SJCRH30 (cell line): ENCODE data around the gene TLE6. TPM values are rescaled to one million over a fixed set of nuclear protein-coding genes. Genes with fewer than 3 reads are reported as not detected.
"Not testable (repeated sequence)": the region's sequence is repeated elsewhere in the genome, so short reads cannot be mapped to it uniquely, and the experiment has no call there.

Experiments used
- DNase-seq, 2 experiments: peaks; one replicate each; pipeline ENCODE4 v3.0.0-alpha.2; 2015 to 2020
- H3K27ac ChIP-seq: fragments of 250-450 bp; sonication (Bioruptor Pico); 2 replicates; pipeline ENCODE4 v1.5.1; 2020; ENCODE audit warnings: mild to moderate bottlenecking, moderate library complexity
- H3K27me3 ChIP-seq: fragments of 250-450 bp; sonication (Bioruptor Pico); 2 replicates; pipeline ENCODE4 v1.5.1; 2020; ENCODE audit warnings: mild to moderate bottlenecking, moderate library complexity
- H3K36me3 ChIP-seq: fragments of 250-450 bp; sonication (Bioruptor Pico); 2 replicates; pipeline ENCODE4 v1.5.1; 2020; ENCODE audit warnings: mild to moderate bottlenecking, moderate library complexity
- H3K4me1 ChIP-seq: fragments of 250-450 bp; sonication (Bioruptor Pico); 2 replicates; pipeline ENCODE4 v1.5.1; 2020; ENCODE audit warnings: mild to moderate bottlenecking, moderate library complexity
- H3K4me3 ChIP-seq: fragments of 250-450 bp; sonication (Bioruptor Pico); 2 replicates; pipeline ENCODE4 v1.5.1; 2020; ENCODE audit warnings: mild to moderate bottlenecking, moderate library complexity
- H3K9me3 ChIP-seq: fragments of 250-450 bp; sonication (Bioruptor Pico); replicated peaks from 2 replicates; pipeline ENCODE4 v1.5.1; 2020; ENCODE audit warnings: mild to moderate bottlenecking, moderate library complexity
- total RNA-seq: library from RNA; depleted of rRNA; stranded (reverse); fragments of >200 nt; shearing (Covaris generic); gene quantifications from 2 replicates; pipeline ENCODE4 v1.2.3, GENCODE V29; 2014

TLE6 gene
- total RNA-seq, 1 experiment from 2014 or later: 2.6 TPM

- Histone ChIP-seq H3K27ac (no peak overlapping the region), H3K4me1 (no peaks in the 10 kb centered on the region), H3K27me3 (no peaks in the 10 kb centered on the region), H3K4me3 (no peak overlapping the region), H3K9me3 (no peaks in the 10 kb centered on the region), H3K36me3 (no peaks in the 10 kb centered on the region)
- no peak for DNase-seq
These were observed 28.0 kb downstream of the TLE6 start for GRCh38 chr19:3005345-3005744.

GRCh38 chr19:3006075-3006767, 28.9 kb downstream of the TLE6 start:
- H3K4me3 ChIP-seq: no peak overlapping the region
- H3K4me1 ChIP-seq: no peaks in the 10 kb centered on the region
- no peaks in the 10 kb centered on the region for H3K9me3 ChIP-seq
- H3K36me3 ChIP-seq: no peaks in the 10 kb centered on the region
- H3K27ac ChIP-seq: no peak overlapping the region
- no peaks in the 10 kb centered on the region for H3K27me3 ChIP-seq
- DNase-seq: no peak

- Histone ChIP-seq H3K9me3 (no peaks in the 10 kb centered on the region), H3K4me3 (no peak overlapping the region), H3K4me1 (no peaks in the 10 kb centered on the region), H3K27ac (no peak overlapping the region), H3K36me3 (no peaks in the 10 kb centered on the region), H3K27me3 (no peaks in the 10 kb centered on the region)
- no peak for DNase-seq
These were observed 30.6 kb downstream of the TLE6 start for GRCh38 chr19:3007975-3008374.

GRCh38 chr19:3008994-3009393, 31.6 kb downstream of the TLE6 start:
- no peaks in the 10 kb centered on the region for H3K9me3 ChIP-seq
- no peak for DNase-seq
- no peak overlapping the region for H3K27ac ChIP-seq
- H3K36me3 ChIP-seq: no peaks in the 10 kb centered on the region
- no peak overlapping the region for H3K4me3 ChIP-seq
- H3K4me1 ChIP-seq: no peaks in the 10 kb centered on the region
- H3K27me3 ChIP-seq: no peaks in the 10 kb centered on the region

DNA sequence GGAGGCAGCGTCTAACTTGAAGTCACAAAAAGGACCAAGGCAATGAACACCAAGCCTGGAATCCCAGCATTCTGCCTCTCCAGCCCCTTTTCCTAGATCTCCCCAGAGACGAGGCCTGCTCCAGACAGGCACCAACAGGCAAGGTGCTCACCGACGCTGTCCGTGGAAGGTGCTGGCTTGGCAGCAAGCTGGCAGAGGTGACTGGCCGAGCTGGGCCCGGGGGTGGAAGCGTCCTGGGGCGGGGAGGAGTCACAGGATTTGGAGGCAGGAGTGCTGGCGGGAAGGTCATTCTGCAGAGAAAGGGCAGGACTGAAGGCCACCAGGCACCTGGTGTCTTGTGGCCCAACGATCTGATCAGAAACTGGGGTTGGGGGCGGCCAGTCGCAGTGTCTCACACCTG, 33.5 kb downstream of the TLE6 start:
- no peaks in the 10 kb centered on the region for H3K4me1 ChIP-seq
- no peaks in the 10 kb centered on the region for H3K9me3 ChIP-seq
- no peaks in the 10 kb centered on the region for H3K27me3 ChIP-seq
- no peaks in the 10 kb centered on the region for H3K36me3 ChIP-seq
- no peak for DNase-seq
- H3K4me3 ChIP-seq: no peak overlapping the region
- H3K27ac ChIP-seq: no peak overlapping the region

DNA sequence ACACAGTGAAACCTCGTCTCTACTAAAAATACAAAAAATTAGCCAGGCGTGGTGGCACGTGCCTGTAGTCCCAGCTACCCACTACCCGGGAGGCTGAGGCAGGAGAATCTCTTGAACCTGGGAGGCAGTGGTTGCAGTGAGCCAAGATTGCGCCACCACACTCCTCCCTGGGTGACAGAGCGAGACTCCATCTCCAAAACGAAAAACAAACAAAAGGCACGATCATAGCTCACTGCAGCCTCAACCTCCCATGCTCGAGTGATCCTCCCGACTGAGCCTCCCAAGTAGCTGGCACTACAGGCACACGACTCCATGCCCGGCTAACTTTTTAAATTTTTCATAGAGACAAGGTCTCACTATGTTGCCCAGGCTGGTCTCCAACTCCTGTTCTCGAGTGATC, 34.7 kb downstream of the TLE6 start:
- H3K4me3 ChIP-seq, H3K4me1 ChIP-seq, H3K9me3 ChIP-seq, DNase-seq, H3K36me3 ChIP-seq, H3K27me3 ChIP-seq, H3K27ac ChIP-seq: not testable (repeated sequence)

GRCh38 chr19:3012621-3013262, 35.4 kb downstream of the TLE6 start:
- no peak overlapping the region for H3K27ac ChIP-seq
- H3K27me3 ChIP-seq: no peaks in the 10 kb centered on the region
- DNase-seq: no peak
- no peak overlapping the region for H3K4me3 ChIP-seq
- H3K4me1 ChIP-seq: no peaks in the 10 kb centered on the region
- H3K36me3 ChIP-seq: no peaks in the 10 kb centered on the region
- no peaks in the 10 kb centered on the region for H3K9me3 ChIP-seq

DNA sequence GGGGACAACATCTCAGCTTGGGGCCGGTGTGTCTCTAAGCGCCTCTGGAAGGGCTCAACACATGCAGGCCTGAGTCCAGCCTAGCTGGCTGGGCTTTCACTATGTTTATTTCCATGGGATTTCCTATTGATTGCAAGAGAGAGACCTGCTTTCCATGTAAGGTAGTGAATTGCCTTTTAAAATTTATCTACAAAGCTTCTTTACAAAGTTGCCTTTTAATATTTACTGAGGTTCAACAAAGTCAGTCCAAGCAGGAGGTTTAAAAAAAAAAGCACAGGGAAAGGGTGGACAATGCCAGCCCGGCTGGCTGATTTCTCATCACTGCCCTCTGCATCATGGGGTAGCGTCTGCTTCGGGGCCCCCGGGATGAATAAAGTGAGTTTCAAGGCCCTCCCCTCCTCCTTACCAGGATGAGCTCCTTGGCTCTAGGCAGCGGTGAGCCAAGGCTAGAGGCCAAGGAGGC, 35.9 kb downstream of the TLE6 start:
- Histone ChIP-seq H3K4me1 (no peaks in the 10 kb centered on the region), H3K9me3 (no peaks in the 10 kb centered on the region), H3K27ac (no peak overlapping the region), H3K4me3 (no peak overlapping the region), H3K27me3 (no peaks in the 10 kb centered on the region), H3K36me3 (no peaks in the 10 kb centered on the region)
- DNase-seq: no peak

DNA sequence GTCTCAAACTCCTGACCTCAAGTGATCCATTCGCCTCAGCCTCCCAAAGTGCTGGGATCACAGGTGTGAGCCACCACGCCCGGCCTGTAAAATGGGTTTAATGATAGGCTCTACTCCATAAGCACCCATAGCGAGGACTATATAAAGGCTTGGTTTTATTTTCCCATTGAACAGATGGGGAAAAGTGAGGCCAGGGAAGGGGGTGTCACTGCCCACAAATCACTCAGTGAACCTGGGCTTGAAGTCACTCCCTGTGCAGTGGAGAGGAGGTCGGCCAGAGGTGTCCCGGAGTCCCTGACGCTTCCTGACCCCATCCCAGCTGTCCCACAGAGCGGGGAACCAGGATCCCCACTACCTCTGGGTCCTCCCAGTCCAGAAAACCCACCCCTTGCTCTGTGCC, 36.8 kb downstream of the TLE6 start:
- no peaks in the 10 kb centered on the region for H3K4me1 ChIP-seq

DNA sequence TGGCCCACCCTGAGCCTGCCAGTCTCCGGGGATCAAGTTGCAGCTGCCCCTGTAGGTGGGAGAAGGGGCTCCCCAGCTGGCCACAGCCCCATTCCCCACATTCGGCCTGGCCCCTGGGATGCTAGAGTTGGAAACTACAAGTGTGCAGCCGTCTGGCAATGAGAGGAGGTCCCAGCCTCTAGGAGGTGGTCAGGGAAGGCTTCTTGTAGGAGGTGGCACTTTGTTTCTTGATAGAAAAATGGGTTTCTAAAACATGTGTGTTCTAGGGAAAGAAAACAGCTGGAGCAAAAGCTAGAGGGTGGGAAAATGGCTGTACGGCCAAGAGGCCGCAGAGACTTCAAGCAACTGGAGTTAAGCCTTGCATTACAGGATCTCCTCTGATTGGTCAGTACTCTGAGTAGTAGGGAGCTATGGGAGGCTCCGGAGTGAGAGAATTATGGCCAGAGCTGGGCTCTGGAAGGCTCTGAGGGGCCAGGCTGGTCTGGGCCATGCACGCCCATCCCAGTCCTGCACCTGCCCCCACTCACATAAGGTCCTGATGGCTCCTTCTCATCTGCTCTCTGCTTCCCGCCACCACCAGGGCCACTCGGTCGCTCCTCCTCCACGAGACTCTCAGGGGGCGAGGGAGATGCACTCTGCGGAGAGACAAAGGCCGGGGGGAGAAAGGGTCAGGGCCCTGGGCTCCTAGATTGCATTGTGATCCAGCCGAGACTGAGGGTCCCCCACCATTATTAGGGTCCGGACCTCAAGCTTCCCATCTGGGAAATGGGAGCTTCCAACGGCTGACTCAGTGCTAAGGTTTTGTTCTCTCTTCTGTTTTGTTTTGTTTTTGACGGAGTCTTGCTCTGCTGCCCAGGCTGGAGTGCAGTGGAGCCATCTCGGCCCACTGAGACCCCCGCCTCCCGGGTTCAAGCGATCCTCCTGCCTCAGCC, 38.0 kb downstream of the TLE6 start:
- no peaks in the 10 kb centered on the region for H3K4me1 ChIP-seq
- H3K27ac ChIP-seq: no peak overlapping the region
- no peaks in the 10 kb centered on the region for H3K9me3 ChIP-seq
- no peak overlapping the region for H3K4me3 ChIP-seq
- no peaks in the 10 kb centered on the region for H3K27me3 ChIP-seq
- no peaks in the 10 kb centered on the region for H3K36me3 ChIP-seq
- DNase-seq: no peak

More for the DNA sequence above, 36.8 kb downstream of the TLE6 start:
- no peak for DNase-seq
- Histone ChIP-seq H3K27me3 (no peaks in the 10 kb centered on the region), H3K9me3 (no peaks in the 10 kb centered on the region), H3K27ac (no peak overlapping the region), H3K4me3 (no peak overlapping the region), H3K36me3 (no peaks in the 10 kb centered on the region)

DNA sequence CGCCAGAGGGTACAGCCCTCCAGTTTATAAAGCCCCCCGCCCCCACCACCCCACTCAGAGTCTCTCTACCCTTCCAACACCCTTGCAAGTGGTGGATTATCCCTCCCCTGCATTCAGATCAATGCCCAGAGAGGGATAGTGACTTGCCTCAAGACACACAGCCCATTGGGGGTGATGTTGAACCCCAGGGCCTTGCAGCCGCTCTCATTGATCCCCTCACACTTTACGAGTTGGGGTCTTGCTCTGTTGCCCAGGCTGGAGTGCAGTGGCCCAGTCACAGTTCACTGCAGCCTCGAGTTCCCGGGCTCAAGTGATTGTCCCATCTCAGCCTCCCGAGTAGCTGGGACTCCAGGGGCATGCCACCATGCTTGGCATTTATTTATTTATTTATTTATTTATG, 40.6 kb downstream of the TLE6 start:
- no peaks in the 10 kb centered on the region for H3K36me3 ChIP-seq
- no peaks in the 10 kb centered on the region for H3K4me1 ChIP-seq
- H3K9me3 ChIP-seq: no peaks in the 10 kb centered on the region
- no peak for DNase-seq
- H3K27me3 ChIP-seq: no peaks in the 10 kb centered on the region
- H3K27ac ChIP-seq: no peak overlapping the region
- H3K4me3 ChIP-seq: no peak overlapping the region

GRCh38 chr19:3019211-3019854, 42.0 kb downstream of the TLE6 start:
- H3K9me3 ChIP-seq: no peaks in the 10 kb centered on the region
- H3K27me3 ChIP-seq: no peaks in the 10 kb centered on the region
- H3K4me3 ChIP-seq: no peak overlapping the region
- no peak for DNase-seq
- H3K4me1 ChIP-seq: no peaks in the 10 kb centered on the region
- H3K36me3 ChIP-seq: no peaks in the 10 kb centered on the region
- no peak overlapping the region for H3K27ac ChIP-seq

GRCh38 chr19:3020321-3020960, 43.1 kb downstream of the TLE6 start:
- no peaks in the 10 kb centered on the region for H3K4me1 ChIP-seq
- H3K27me3 ChIP-seq: no peaks in the 10 kb centered on the region
- no peaks in the 10 kb centered on the region for H3K9me3 ChIP-seq
- no peaks in the 10 kb centered on the region for H3K36me3 ChIP-seq
- no peak overlapping the region for H3K27ac ChIP-seq
- no peak for DNase-seq
- H3K4me3 ChIP-seq: no peak overlapping the region

- no peaks in the 10 kb centered on the region for H3K36me3 ChIP-seq
- H3K9me3 ChIP-seq: no peaks in the 10 kb centered on the region
- no peak overlapping the region for H3K27ac ChIP-seq
- no peak for DNase-seq
- H3K4me3 ChIP-seq: no peak overlapping the region
- no peaks in the 10 kb centered on the region for H3K4me1 ChIP-seq
- peaks cover 3% of the 10 kb centered on the region for H3K27me3 ChIP-seq
These were observed 47.1 kb downstream of the TLE6 start for GRCh38 chr19:3024509-3024869.
